ENCODE data around the gene TCF7L1.

DNA sequence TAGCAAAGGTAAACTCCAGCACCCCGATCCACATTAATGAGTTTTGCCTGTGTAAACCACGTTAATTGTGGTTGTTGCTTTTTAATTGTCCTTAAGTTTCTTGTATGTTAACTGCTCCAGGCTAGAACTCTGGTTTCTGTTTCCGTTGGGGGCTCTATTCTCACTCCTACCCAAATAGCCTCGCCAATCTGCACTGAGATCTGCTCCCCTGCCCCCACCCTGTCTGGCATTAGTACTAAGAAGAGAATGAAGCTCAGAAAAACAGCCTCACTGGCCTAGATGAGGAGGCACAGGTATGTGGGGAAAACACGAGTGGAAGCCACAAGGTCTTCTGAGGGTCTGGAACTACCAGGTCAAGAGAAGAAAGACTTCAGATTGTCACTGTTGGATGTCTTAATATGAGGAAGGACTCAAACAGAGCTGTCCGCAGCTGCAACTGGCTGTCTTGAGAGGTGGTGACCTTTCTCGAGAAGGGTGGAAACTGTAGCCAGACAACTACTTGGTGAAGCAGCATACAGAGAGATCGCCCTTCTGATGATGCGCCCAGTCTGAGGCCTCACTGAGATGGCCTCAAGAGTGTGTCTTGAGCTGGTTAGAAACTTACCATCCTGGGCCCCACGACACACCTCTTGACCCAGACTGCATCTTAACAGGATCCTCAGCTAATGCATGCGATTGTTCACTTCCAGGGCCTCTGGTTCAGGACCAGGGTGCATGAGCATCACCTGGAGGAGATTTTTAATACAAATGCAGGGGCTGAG lies 121.5 kb downstream of the TCF7L1 start:
- TF ChIP-seq ZNF501 (CRISPR knock-in tag; IDR thresholded peaks at IDR 0.05) (no peak), POLR2A (IDR thresholded peaks at IDR 0.05; ENCODE audit: insufficient read depth in 1 of 2, low read depth in 2 of 2, low read length in 2 of 2) (no peak)

Measured in HepG2 (cell line).